Activated CD8-positive, alpha-beta T cell treated with anti-CD3 and anti-CD28 coated beads for 36 hours (primary cell): ENCODE data around the gene PIEZO1. TPM values are rescaled to one million over a fixed set of nuclear protein-coding genes. Genes with fewer than 3 reads are reported as not detected.

Source experiments
- ATAC-seq: fragments of 200-7000 bp; cut with Tn5 transposase; one replicate; pipeline ENCODE4 v1.10.0; 2021; ENCODE audit warnings: mild to moderate bottlenecking, moderate library complexity
- CTCF ChIA-PET: fragments of 350-600 bp; sonication (Branson Sonifier 250); formaldehyde crosslinking; loops from one replicate; lab custom pipeline; 2021; ENCODE audit warnings: antibody characterized with exemption; lab: Charles Lee
- POLR2A ChIA-PET: fragments of 350-600 bp; sonication (Branson Sonifier 250); formaldehyde crosslinking; loops from one replicate; lab custom pipeline; 2021; ENCODE audit warnings: antibody characterized with exemption; lab: Charles Lee
- DNase-seq: peaks from one replicate; pipeline ENCODE4 v3.0.0-alpha.2; 2020
- H3K27ac Mint-ChIP-seq: one replicate; pipeline ENCODE4 v1.8.0; 2021; ENCODE audit warnings: mild to moderate bottlenecking, mixed read lengths
- H3K27me3 Mint-ChIP-seq: one replicate; pipeline ENCODE4 v1.8.0; 2021; ENCODE audit warnings: mixed read lengths
- H3K36me3 Mint-ChIP-seq: one replicate; pipeline ENCODE4 v1.8.0; 2021; ENCODE audit warnings: low read depth, mixed read lengths
- H3K4me1 Mint-ChIP-seq: one replicate; pipeline ENCODE4 v1.8.0; 2021; ENCODE audit warnings: low read depth, mixed read lengths
- H3K4me3 Mint-ChIP-seq: one replicate; pipeline ENCODE4 v1.8.0; 2021; ENCODE audit warnings: mild to moderate bottlenecking, moderate library complexity, mixed read lengths
- H3K9me3 Mint-ChIP-seq: one replicate; pipeline ENCODE4 v1.8.0; 2021; ENCODE audit warnings: mixed read lengths
- intact Hi-C: fragments of 100-400 bp; cut with micrococcal nuclease; formaldehyde crosslinking; loops from one replicate; pipeline ENCODE4 v1.10.0; 2022
- total RNA-seq, 2 experiments: library from RNA; stranded (reverse); gene quantifications; one replicate each; pipeline ENCODE4 v1.2.3, GENCODE V29; 2021
- TF ChIP-seq, protein P1 (sequence below): fragments of 200-600 bp; IDR thresholded peaks from one replicate; pipeline ENCODE4 v1.8.0; 2022; ENCODE audit warnings: antibody characterized with exemption, mild to moderate bottlenecking

The PIEZO1 gene
- total RNA-seq, 2 experiments from 2014 or later, result 87.7 to 91.8 TPM

DNA sequence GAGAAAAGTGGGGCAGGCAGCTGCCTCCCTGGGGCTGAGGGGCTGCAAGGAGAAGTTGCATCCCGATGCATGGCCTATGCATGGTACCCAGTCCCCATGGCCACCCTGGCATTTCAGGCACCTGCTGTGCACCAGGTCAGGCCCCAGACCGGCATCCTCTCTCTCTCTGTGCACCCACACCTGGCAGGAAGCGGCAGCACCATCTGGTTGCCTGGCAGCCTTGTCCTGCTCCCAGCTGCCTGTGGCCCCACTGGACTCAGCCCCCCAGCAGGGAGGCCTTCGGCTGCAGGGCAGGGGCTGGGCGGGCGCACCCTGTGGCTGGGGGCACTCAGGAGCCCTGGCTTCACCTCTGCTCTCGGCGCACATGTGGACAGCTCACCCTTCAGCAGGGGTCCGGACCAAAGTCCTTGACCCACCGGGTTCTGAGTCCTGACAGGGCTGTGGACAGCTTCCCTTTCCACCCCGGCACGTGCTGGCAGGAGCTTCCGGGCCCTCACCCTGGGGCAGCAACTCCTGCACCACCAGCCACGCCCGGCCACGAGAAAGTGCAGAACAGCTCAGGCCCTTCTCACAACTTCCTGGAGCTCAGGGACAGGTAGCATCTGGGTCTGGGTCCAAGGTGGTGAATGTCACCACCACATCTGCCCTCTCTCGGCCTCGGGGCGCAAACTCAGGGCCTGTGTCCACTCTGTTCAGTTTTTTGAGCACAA is 42.0 kb downstream of the PIEZO1 start:
- CTCF ChIA-PET, result interaction anchor here (0.6 to 5.7 kb wide), 14 partner anchors 8 to 114 kb away, joined by 3 to 40 read pairs (median 4); partner anchors contain the start of genes GALNS, PIEZO1 and TRAPPC2L

GRCh38 chr16:88741368-88741767 is 43.7 kb downstream of the PIEZO1 start:
- ATAC-seq (no peak), DNase-seq (no peak)
- TF ChIP-seq, protein P1, sequence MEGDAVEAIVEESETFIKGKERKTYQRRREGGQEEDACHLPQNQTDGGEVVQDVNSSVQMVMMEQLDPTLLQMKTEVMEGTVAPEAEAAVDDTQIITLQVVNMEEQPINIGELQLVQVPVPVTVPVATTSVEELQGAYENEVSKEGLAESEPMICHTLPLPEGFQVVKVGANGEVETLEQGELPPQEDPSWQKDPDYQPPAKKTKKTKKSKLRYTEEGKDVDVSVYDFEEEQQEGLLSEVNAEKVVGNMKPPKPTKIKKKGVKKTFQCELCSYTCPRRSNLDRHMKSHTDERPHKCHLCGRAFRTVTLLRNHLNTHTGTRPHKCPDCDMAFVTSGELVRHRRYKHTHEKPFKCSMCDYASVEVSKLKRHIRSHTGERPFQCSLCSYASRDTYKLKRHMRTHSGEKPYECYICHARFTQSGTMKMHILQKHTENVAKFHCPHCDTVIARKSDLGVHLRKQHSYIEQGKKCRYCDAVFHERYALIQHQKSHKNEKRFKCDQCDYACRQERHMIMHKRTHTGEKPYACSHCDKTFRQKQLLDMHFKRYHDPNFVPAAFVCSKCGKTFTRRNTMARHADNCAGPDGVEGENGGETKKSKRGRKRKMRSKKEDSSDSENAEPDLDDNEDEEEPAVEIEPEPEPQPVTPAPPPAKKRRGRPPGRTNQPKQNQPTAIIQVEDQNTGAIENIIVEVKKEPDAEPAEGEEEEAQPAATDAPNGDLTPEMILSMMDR, result no peak
- Mint-ChIP-seq H3K27ac (no peak overlapping the region), H3K9me3 (no peaks in the 10 kb centered on the region), H3K36me3 (no peaks in the 10 kb centered on the region), H3K4me1 (peaks cover 21% of the 10 kb centered on the region), H3K27me3 (no peaks in the 10 kb centered on the region), H3K4me3 (no peak overlapping the region)
- ChIA-PET POLR2A (no interaction called here), CTCF (interaction anchor here (1.1 kb wide), 1 partner anchor 31 kb away, joined by 3 read pairs; no protein-coding TSS in a partner anchor)
- intact Hi-C loops, result loop anchor here (5.0 kb wide), 1 partner anchor 41 kb away; no protein-coding TSS in a partner anchor

More for the DNA sequence above, 42.0 kb downstream of the PIEZO1 start:
- Mint-ChIP-seq H3K4me3 (no peak overlapping the region), H3K36me3 (no peaks in the 10 kb centered on the region), H3K27ac (no peak overlapping the region), H3K4me1 (peaks cover 24% of the 10 kb centered on the region), H3K27me3 (no peaks in the 10 kb centered on the region), H3K9me3 (no peaks in the 10 kb centered on the region)
- ATAC-seq (no peak), DNase-seq (no peak)
- intact Hi-C loops, result loop anchor here (5.0 kb wide), 1 partner anchor 39 kb away; no protein-coding TSS in a partner anchor
- POLR2A ChIA-PET, result interaction anchor here (0.5 to 1.1 kb wide), 4 partner anchors 28 to 115 kb away, joined by 3 to 4 read pairs (median 3); no protein-coding TSS in a partner anchor
- TF ChIP-seq, protein P1, result no peak

DNA sequence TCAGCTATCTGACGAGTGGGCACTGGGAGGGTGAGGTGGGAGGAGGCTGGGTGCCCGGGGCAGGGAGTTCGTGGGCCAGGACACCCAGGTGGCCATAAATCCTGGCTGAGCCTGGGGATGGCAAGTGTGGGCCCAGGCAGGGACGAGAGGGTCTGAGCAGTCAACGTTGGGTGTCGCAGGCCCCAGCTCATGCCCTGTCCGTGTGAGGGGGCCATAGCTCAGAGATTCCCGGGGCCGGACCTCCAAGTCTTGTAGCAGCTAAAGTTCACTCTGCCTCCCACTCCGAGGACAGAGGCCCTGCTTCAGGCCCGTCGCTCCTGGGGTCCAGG is 44.3 kb downstream of the PIEZO1 start:
- ATAC-seq, result no peak
- H3K36me3 Mint-ChIP-seq, result no peaks in the 10 kb centered on the region
- intact Hi-C loops, result loop anchor here (5.0 kb wide), 1 partner anchor 42 kb away; no protein-coding TSS in a partner anchor
- POLR2A ChIA-PET, result no interaction called here
- no peaks in the 10 kb centered on the region for H3K9me3 Mint-ChIP-seq
- TF ChIP-seq, protein P1, result no peak
- H3K27ac Mint-ChIP-seq, result no peak overlapping the region
- no peak overlapping the region for H3K4me3 Mint-ChIP-seq
- CTCF ChIA-PET, result interaction anchor here (1.1 kb wide), 1 partner anchor 32 kb away, joined by 3 read pairs; no protein-coding TSS in a partner anchor
- no peaks in the 10 kb centered on the region for H3K27me3 Mint-ChIP-seq
- H3K4me1 Mint-ChIP-seq, result peaks cover 15% of the 10 kb centered on the region
- DNase-seq, result no peak

- ChIA-PET POLR2A (no interaction called here), CTCF (interaction anchor here (1.1 kb wide), 1 partner anchor 33 kb away, joined by 3 read pairs; no protein-coding TSS in a partner anchor)
- Mint-ChIP-seq H3K4me1 (peaks cover 11% of the 10 kb centered on the region), H3K27me3 (no peaks in the 10 kb centered on the region), H3K27ac (no peak overlapping the region), H3K36me3 (no peaks in the 10 kb centered on the region), H3K9me3 (no peaks in the 10 kb centered on the region), H3K4me3 (no peak overlapping the region)
- no peak for DNase-seq
- TF ChIP-seq, protein P1, result no peak
- intact Hi-C loops, result loop anchor here (5.0 kb wide), 1 partner anchor 42 kb away; no protein-coding TSS in a partner anchor
- ATAC-seq, result no peak
Observed at GRCh38 chr16:88739977-88740726, 44.9 kb downstream of the PIEZO1 start.
